Upper lobe of left lung (tissue), 6 donors: ENCODE results near the gene ZNF680. TPM values are rescaled to one million over a fixed set of nuclear protein-coding genes. Genes with fewer than 3 reads are reported as not detected.

ENCODE experiments used
- ATAC-seq, 2 donors: fragments of 200-7000 bp; cut with Tn5 transposase; one replicate each; pipeline ENCODE4 v1.9.1; 2022; ENCODE audit warnings: mild to moderate bottlenecking in 2 of 2, moderate library complexity in 2 of 2; ENCODE audit not compliant: low FRiP score in 2 of 2
- DNase-seq, 2 donors: peaks; one replicate each; pipeline ENCODE4 v3.0.0-alpha.2; 2019 to 2020
- H3K27ac ChIP-seq, 4 donors: fragments of 200-600 bp; sonication (generic); one replicate each; pipeline ENCODE4 v1.5.1; 2016 to 2019
- H3K27me3 ChIP-seq, 4 donors: fragments of 200-600 bp; sonication (generic); one replicate each; pipeline ENCODE4 v1.5.1; 2017 to 2019
- H3K36me3 ChIP-seq, 4 donors: fragments of 200-600 bp; sonication (generic); one replicate each; pipeline ENCODE4 v1.5.1; 2016 to 2019
- H3K4me1 ChIP-seq, 4 donors: fragments of 200-600 bp; sonication (generic); one replicate each; pipeline ENCODE4 v1.5.1; 2018 to 2019
- H3K4me3 ChIP-seq, 4 donors: fragments of 200-600 bp; sonication (generic); one replicate each; pipeline ENCODE4 v1.5.1; 2017 to 2019; ENCODE audit warnings: mild to moderate bottlenecking in 2 of 4, moderate library complexity in 1 of 4
- H3K9me3 ChIP-seq, 4 donors: fragments of 200-600 bp; sonication (generic); one replicate each; pipeline ENCODE4 v1.5.1; 2018 to 2019
- EP300 ChIP-seq, 4 donors: sonication (generic); formaldehyde crosslinking; IDR thresholded peaks; one replicate each; pipeline ENCODE4 v1.5.1; 2017; ENCODE audit warnings: antibody characterized with exemption in 4 of 4, control low read depth in 2 of 4
- POLR2A ChIP-seq, 4 donors: fragments of 450-650 bp; IDR thresholded peaks; one replicate each; pipeline ENCODE4 v1.5.1; 2016 to 2017; ENCODE audit warnings: antibody characterized with exemption in 4 of 4, mild to moderate bottlenecking in 2 of 4
- POLR2AphosphoS5 ChIP-seq, 2 donors: sonication (generic); formaldehyde crosslinking; IDR thresholded peaks; one replicate each; pipeline ENCODE4 v1.5.1; 2017; ENCODE audit warnings: antibody characterized with exemption in 2 of 2
- WGBS, 2 donors: methylation state at CpG; one replicate each; pipeline ENCODE4 v1.1.5; 2017 to 2018; 5-methylcytosine and 5-hydroxymethylcytosine counted together
- total RNA-seq, 6 donors: library from RNA; depleted of rRNA in 4 of 6; stranded (reverse); fragments of >200 nt in 4 of 6; gene quantifications; one replicate each; pipeline versions ENCODE4 v1.1.0 to v1.2.1, GENCODE V29; 2016 to 2021
- TF ChIP-seq, protein P1 (sequence below), 6 experiments: fragments of 450-650 bp in 4 of 6; fragments of 200-600 bp in 2 of 6; sonication (generic) in 2 of 6; IDR thresholded peaks; one replicate each; pipeline ENCODE4 v1.5.1; 2016 to 2019; ENCODE audit warnings: antibody characterized with exemption in 6 of 6
- donor health status: DM: no; HTN: no; CAD: no; lungs with moderate emphysema.
- donor health status: DM: no; HTN: yes; CAD: no; lungs with severe emphysema.

ZNF680 gene
- total RNA-seq, 6 donors from 2014 or later: 4.0 to 20.3 (median 11.7) TPM

DNA sequence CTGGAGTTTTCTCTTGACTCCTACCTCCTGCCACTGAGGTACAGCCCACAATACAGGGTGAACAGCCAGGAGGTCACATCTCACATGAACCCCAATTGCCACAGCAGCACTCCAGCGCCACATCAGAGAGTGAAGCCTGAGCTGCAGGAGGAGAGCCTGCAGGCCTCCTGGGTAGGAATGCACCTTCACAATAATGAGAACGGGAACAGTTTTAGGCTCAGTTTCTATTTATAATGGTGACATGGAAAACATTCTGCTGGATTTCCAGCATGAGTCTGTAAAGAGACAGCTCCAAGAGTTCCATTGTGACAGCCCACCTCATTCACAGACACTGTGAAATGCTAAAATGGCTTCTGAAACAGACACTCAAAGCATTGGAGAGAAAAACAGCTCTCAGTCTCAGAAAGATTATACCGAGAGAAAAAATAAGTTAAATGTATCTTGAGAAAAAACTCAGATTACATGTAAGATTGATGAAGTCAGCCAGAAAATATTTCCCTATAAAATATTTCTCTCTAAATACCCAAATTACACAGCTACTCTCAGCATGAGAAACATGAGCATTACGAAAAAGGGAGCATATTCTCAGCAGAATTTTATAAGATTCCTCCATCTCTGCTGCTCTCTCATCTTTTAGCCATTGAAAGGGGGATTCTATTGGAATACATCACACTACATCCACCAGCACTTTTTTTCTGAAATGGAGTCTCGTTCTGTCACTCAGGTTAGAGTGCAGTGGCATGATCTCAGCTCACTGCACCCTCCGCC is 11.3 kb downstream of the ZNF680 start:
- WGBS, 2 donors: 73 to 82% methylated on average over 6 of the region's 6 CpGs
- peaks cover 0 to 9% (median 1%) of the 10 kb centered on the region in 4 donors for H3K36me3 ChIP-seq
- TF ChIP-seq POLR2AphosphoS5 (IDR thresholded peaks at IDR 0.05) (no peak), POLR2A (IDR thresholded peaks at IDR 0.05) (no peak)
- TF ChIP-seq, protein P1, sequence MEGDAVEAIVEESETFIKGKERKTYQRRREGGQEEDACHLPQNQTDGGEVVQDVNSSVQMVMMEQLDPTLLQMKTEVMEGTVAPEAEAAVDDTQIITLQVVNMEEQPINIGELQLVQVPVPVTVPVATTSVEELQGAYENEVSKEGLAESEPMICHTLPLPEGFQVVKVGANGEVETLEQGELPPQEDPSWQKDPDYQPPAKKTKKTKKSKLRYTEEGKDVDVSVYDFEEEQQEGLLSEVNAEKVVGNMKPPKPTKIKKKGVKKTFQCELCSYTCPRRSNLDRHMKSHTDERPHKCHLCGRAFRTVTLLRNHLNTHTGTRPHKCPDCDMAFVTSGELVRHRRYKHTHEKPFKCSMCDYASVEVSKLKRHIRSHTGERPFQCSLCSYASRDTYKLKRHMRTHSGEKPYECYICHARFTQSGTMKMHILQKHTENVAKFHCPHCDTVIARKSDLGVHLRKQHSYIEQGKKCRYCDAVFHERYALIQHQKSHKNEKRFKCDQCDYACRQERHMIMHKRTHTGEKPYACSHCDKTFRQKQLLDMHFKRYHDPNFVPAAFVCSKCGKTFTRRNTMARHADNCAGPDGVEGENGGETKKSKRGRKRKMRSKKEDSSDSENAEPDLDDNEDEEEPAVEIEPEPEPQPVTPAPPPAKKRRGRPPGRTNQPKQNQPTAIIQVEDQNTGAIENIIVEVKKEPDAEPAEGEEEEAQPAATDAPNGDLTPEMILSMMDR (IDR thresholded peaks at IDR 0.05): no peak
- DNase-seq: no peak
- no peaks in the 10 kb centered on the region for H3K4me1 ChIP-seq
- H3K4me3 ChIP-seq: no peak overlapping the region
- no peaks in the 10 kb centered on the region for H3K27me3 ChIP-seq
- H3K27ac ChIP-seq: no peak overlapping the region
- peaks cover 0 to 19% (median 13%) of the 10 kb centered on the region in 4 donors for H3K9me3 ChIP-seq
- no peak for ATAC-seq

DNA sequence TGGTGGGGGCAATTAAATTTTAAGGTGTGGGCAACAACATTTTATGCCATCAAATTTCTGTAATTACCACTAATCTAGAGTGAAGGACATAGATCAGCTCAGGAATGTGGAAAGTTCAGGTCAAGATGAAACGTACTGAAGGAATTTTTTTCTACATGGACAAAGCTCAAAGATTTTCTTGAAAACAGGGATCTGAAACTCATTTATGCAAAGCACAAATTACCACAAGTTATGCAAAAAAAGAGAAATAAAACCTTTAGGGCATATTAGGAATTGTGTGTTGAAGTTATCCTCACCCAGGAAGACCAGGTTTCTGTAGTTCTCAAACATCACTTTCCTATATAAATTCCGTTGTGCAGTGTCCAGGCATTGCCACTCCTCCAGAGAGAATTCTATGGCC is 18.9 kb downstream of the ZNF680 start:
- Histone ChIP-seq H3K36me3 (peaks cover 0 to 37% (median 22%) of the 10 kb centered on the region in 4 donors), H3K4me3 (no peak overlapping the region), H3K27me3 (no peaks in the 10 kb centered on the region), H3K27ac (no peak overlapping the region), H3K4me1 (no peaks in the 10 kb centered on the region), H3K9me3 (peaks cover 0 to 21% (median 10%) of the 10 kb centered on the region in 4 donors)
- no peak for DNase-seq
- WGBS, 2 donors: 82 to 83% methylated on average over 2 of the region's 2 CpGs
- ATAC-seq: no peak
- no peak for TF ChIP-seq POLR2AphosphoS5 (IDR thresholded peaks at IDR 0.05)
- TF ChIP-seq, protein P1 (IDR thresholded peaks at IDR 0.05): no peak
- no peak for TF ChIP-seq EP300 (IDR thresholded peaks at IDR 0.05)
- TF ChIP-seq POLR2A (IDR thresholded peaks at IDR 0.05): no peak

DNA sequence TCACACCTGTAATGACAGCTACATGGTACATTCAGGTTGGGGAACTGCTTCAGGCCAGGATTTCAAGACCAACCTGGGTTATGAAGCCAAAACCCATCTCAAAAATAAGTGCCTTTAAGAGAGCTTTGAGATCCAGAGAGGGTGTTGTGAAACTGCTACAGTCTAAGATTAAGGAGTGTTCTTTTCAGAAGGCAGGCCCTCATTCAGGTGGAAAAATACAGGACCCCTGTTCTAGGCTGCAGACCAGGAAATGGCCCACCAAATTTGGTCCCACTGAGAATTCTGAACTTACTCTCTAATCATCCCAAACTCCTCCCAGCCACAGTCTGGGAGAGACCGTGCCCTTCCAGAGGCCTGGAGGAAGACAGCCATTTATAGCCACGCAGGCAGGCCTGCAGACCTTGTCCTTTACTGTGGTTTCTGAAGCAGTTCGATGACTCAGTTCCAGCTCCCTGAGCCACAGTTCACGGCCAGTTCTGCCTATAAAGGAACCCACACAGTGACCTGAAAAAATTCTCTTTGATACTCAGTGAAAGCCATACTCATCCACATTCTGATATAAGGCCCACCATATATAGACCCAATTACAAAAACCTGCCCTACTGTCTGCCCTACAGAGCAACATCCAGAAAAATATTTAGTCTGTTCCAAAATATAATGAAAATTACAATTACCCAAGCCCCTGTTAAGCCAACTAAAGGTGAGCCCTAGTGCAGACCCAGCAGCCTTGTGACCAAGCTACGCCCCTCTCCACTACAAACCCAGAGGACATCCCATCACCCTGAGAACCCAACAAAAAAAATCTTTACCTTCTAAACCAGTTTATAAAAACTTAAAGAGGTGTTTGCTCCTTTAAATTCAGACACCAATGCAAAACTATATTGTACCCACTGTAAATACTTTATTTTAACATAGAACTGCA is 21.2 kb downstream of the ZNF680 start:
- ATAC-seq (peak in 1 of 2 donors; percentile 60), DNase-seq (no peak)
- 80 to 81% methylated on average over 5 of the region's 5 CpGs for WGBS, 2 donors
- no peaks in the 10 kb centered on the region for H3K27me3 ChIP-seq
- H3K4me1 ChIP-seq: no peaks in the 10 kb centered on the region
- no peak overlapping the region for H3K4me3 ChIP-seq
- peaks cover 0 to 36% (median 22%) of the 10 kb centered on the region in 4 donors for H3K36me3 ChIP-seq
- H3K27ac ChIP-seq: no peak overlapping the region
- TF ChIP-seq POLR2A (IDR thresholded peaks at IDR 0.05) (no peak), EP300 (IDR thresholded peaks at IDR 0.05) (no peak), POLR2AphosphoS5 (IDR thresholded peaks at IDR 0.05) (no peak)
- TF ChIP-seq, protein P1 (IDR thresholded peaks at IDR 0.05): no peak
- H3K9me3 ChIP-seq: peaks cover 0 to 17% (median 9%) of the 10 kb centered on the region in 4 donors

DNA sequence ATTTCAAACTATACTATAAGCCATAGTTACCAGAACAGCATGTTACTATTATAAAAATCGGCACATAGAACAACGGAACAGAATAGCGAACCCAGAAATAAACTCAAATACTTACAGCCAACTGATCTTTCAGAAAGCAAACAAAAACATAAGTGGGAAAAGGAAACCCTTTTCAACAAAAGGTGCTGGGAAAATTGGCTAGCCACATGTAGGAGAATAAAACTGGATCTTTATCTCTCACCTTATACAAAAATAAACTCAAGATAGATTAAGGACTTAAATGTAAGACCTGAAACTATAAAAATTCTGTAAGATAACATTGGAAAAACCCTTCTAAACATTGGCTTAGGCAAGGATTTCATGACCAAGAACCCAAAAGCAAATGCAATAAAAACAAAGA is 29.1 kb downstream of the ZNF680 start:
- no peak overlapping the region for H3K4me3 ChIP-seq
- H3K4me1 ChIP-seq: no peaks in the 10 kb centered on the region
- H3K27me3 ChIP-seq: no peaks in the 10 kb centered on the region
- WGBS, 2 donors: 95 to 99% methylated on average over 3 of the region's 3 CpGs
- TF ChIP-seq POLR2AphosphoS5 (IDR thresholded peaks at IDR 0.05) (no peak), EP300 (IDR thresholded peaks at IDR 0.05) (no peak), POLR2A (IDR thresholded peaks at IDR 0.05) (no peak)
- TF ChIP-seq, protein P1 (IDR thresholded peaks at IDR 0.05): no peak
- ATAC-seq: no peak
- H3K27ac ChIP-seq: no peak overlapping the region
- H3K36me3 ChIP-seq: peaks cover 4 to 37% (median 17%) of the 10 kb centered on the region in 4 donors
- peaks cover 0 to 59% (median 54%) of the 10 kb centered on the region in 4 donors for H3K9me3 ChIP-seq
- DNase-seq: no peak
